Transverse colon (tissue), 4 donors: ENCODE data around the gene RERE. TPM values are rescaled to one million over a fixed set of nuclear protein-coding genes. Genes with fewer than 3 reads are reported as not detected.

Experiments
- DNase-seq: peaks from one replicate; pipeline ENCODE4 v3.0.0-alpha.2; 2019
- H3K27ac ChIP-seq, 4 donors: fragments of 200-600 bp; sonication (generic); 2 replicates each; pipeline ENCODE4 v1.5.1; 2016 to 2018; ENCODE audit warnings: inconsistent platforms in 4 of 4
- H3K27me3 ChIP-seq: fragments of 200-600 bp; sonication (generic); 2 replicates; pipeline ENCODE4 v1.5.1; 2017; ENCODE audit warnings: inconsistent platforms
- H3K36me3 ChIP-seq, 4 donors: fragments of 200-600 bp; sonication (generic); 2 replicates each; pipeline ENCODE4 v1.5.1; 2017 to 2019; ENCODE audit warnings: inconsistent platforms in 4 of 4
- H3K4me1 ChIP-seq, 4 donors: fragments of 200-600 bp; sonication (generic); 2 replicates each; pipeline ENCODE4 v1.5.1; 2017 to 2020; ENCODE audit warnings: inconsistent platforms in 4 of 4
- H3K4me3 ChIP-seq, 4 donors: fragments of 200-600 bp; sonication (generic); 1 replicate in 1 of 4; 2 replicates in 3 of 4; pipeline versions ENCODE4 v1.5.1 to v1.6.1; 2017 to 2019; ENCODE audit warnings: inconsistent platforms in 4 of 4
- H3K9me3 ChIP-seq, 2 donors: fragments of 200-600 bp; sonication (generic); 2 replicates each; pipeline ENCODE4 v1.5.1; 2017 to 2019; ENCODE audit warnings: inconsistent platforms in 2 of 2
- CTCF ChIP-seq, 5 experiments: fragments of 200-600 bp in 3 of 5; fragments of 450-650 bp in 2 of 5; sonication (generic) in 3 of 5; IDR thresholded peaks; 1 replicate in 2 of 5; 2 replicates in 3 of 5; pipeline ENCODE4 v1.5.1; 2016 to 2017; ENCODE audit warnings: antibody characterized with exemption in 5 of 5, inconsistent platforms in 3 of 5, mild to moderate bottlenecking in 2 of 5, moderate library complexity in 1 of 5
- EP300 ChIP-seq: sonication (generic); formaldehyde crosslinking; IDR thresholded peaks from one replicate; pipeline ENCODE4 v1.6.1; 2017; ENCODE audit warnings: antibody characterized with exemption, low read depth
- POLR2A ChIP-seq: fragments of 450-650 bp; IDR thresholded peaks from one replicate; pipeline ENCODE4 v1.6.1; 2016; ENCODE audit warnings: antibody characterized with exemption, mild to moderate bottlenecking, moderate library complexity
- POLR2AphosphoS5 ChIP-seq, 3 donors: sonication (generic); formaldehyde crosslinking; IDR thresholded peaks; one replicate each; pipeline ENCODE4 v1.6.1; 2016; ENCODE audit warnings: antibody characterized with exemption in 3 of 3
- WGBS, 2 donors: methylation state at CpG; one replicate each; pipeline ENCODE4 v1.1.5; 2018; ENCODE audit warnings: low coverage in 1 of 2; 5-methylcytosine and 5-hydroxymethylcytosine counted together
- in situ Hi-C, 4 donors: fragments of 200-750 bp; cut with MboI; loops; one replicate each; pipeline versions ENCODE4 v1.15.0 to v1.15.1; 2017; ENCODE audit warnings: low sequenced_read_pairs in 3 of 4, low pct_ligation_motif_present in 1 of 4, low pct_unique_long_range_greater_than_20kb in 1 of 4
- intact Hi-C: fragments of 100-400 bp; cut with DNase I; formaldehyde crosslinking; loops from one replicate; pipeline ENCODE4 v1.15.1; 2023; ENCODE audit warnings: low total_unique reads
- total RNA-seq, 4 donors: library from RNA; depleted of rRNA; stranded (reverse); fragments of >200 nt; gene quantifications; one replicate each; pipeline ENCODE4 v1.1.0, GENCODE V29; 2016

The RERE gene
- total RNA-seq, 4 donors from 2014 or later, result 80.3 to 657 (median 105) TPM

DNA sequence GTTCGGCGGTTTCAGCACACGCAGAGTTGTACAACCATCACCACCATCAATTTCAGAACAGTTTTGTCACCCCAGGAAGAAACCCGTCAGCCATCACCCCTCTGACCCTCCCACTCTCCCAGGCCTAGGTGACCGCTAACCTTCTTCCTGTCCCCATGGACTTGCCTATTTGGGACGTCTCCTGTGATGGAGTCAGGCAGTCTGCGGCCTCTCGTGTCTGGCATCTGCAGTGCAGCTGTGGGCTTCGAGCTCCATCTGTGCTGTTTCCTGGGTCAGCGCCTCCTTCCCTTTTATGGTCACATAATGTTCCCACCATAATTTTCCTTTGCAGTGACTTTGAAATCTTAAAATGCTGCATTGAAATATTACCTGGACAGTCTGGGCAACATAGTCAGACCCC is 475.1 kb downstream of the RERE start:
- no peak for DNase-seq
- Histone ChIP-seq H3K4me1 (peaks cover 9 to 14% (median 12%) of the 10 kb centered on the region in 4 donors), H3K9me3 (no peaks in the 10 kb centered on the region), H3K36me3 (no peaks in the 10 kb centered on the region), H3K27me3 (no peaks in the 10 kb centered on the region), H3K27ac (peak overlapping the region; percentile 75 to 87 (median 80)), H3K4me3 (no peak overlapping the region)
- 74 to 90% methylated on average over 2 to 10 of the region's 10 CpGs for WGBS, 2 donors
- intact Hi-C loops (no loop called here), in situ Hi-C loops (loop anchor here in 2 of 4 donors (10.0 kb wide), 2 partner anchors 328 to 358 kb away; no protein-coding TSS in a partner anchor)
- TF ChIP-seq POLR2AphosphoS5 (IDR thresholded peaks at IDR 0.05) (no peak), POLR2A (no peak), CTCF (IDR thresholded peaks at IDR 0.05) (no peak), EP300 (no peak)

- in situ Hi-C loops (loop anchor here in 2 of 4 donors (10.0 kb wide), 2 partner anchors 326 to 356 kb away; no protein-coding TSS in a partner anchor), intact Hi-C loops (no loop called here)
- Histone ChIP-seq H3K36me3 (no peaks in the 10 kb centered on the region), H3K27ac (no peak overlapping the region), H3K27me3 (no peaks in the 10 kb centered on the region), H3K9me3 (no peaks in the 10 kb centered on the region), H3K4me3 (no peak overlapping the region), H3K4me1 (peaks cover 9 to 14% (median 12%) of the 10 kb centered on the region in 4 donors)
- DNase-seq, result no peak
- WGBS, 2 donors, result 59 to 72% methylated on average over 4 to 6 of the region's 6 CpGs
- TF ChIP-seq POLR2AphosphoS5 (IDR thresholded peaks at IDR 0.05) (no peak), POLR2A (no peak), CTCF (IDR thresholded peaks at IDR 0.05) (no peak), EP300 (no peak)
Measured at GRCh38 chr1:8340448-8340847, 477.0 kb downstream of the RERE start.

- H3K4me1 ChIP-seq, result peaks cover 9 to 14% (median 12%) of the 10 kb centered on the region in 4 donors
- TF ChIP-seq POLR2A (no peak), CTCF (IDR thresholded peaks at IDR 0.05) (no peak), POLR2AphosphoS5 (IDR thresholded peaks at IDR 0.05) (no peak), EP300 (no peak)
- intact Hi-C loops, result no loop called here
- no peaks in the 10 kb centered on the region for H3K27me3 ChIP-seq
- in situ Hi-C loops, result no loop called here
- 88 to 93% methylated on average over 10 to 13 of the region's 13 CpGs for WGBS, 2 donors
- no peak overlapping the region for H3K27ac ChIP-seq
- no peaks in the 10 kb centered on the region for H3K9me3 ChIP-seq
- H3K36me3 ChIP-seq, result no peaks in the 10 kb centered on the region
- DNase-seq, result no peak
- no peak overlapping the region for H3K4me3 ChIP-seq
Measured at GRCh38 chr1:8339203-8339600, 478.2 kb downstream of the RERE start.

DNA sequence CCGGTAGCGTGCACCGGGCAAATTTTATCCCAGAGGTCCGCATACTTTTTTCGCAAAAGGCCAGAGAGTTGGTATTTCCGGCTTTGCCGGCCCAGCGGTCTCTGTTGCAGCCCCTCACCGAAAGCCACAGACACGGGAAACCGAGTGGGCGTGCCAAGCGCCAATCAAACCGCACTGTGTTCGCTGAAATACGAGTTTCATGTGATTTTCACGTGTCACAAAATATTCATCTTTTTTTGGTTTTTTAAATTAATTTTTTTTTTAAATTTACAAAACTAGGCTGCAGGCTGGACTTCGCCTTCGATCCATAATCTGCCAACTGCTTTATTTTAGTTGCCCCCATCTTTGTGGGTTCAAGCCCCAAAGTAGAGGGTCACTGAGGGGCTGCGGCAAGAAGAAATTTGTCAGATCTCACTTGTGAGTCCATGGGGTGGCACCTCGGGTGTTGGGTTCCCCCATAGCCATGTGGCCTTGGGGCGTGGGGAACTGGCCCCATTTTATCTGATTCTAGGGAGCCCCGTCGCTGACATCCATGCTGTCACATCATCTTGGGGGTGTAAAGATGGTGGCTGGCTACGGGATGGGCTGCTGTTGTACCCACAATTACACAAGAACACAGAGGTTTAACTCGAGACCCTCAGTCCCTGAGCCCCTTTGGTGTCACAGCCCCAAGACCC is 478.8 kb downstream of the RERE start:
- no peaks in the 10 kb centered on the region for H3K36me3 ChIP-seq
- no peak for DNase-seq
- H3K27ac ChIP-seq, result no peak overlapping the region
- in situ Hi-C loops, result no loop called here
- intact Hi-C loops, result no loop called here
- TF ChIP-seq CTCF (IDR thresholded peaks at IDR 0.05), result no peak
- TF ChIP-seq POLR2A, result no peak
- TF ChIP-seq POLR2AphosphoS5 (IDR thresholded peaks at IDR 0.05), result no peak
- TF ChIP-seq EP300, result no peak
- no peaks in the 10 kb centered on the region for H3K9me3 ChIP-seq
- H3K4me3 ChIP-seq, result no peak overlapping the region
- peaks cover 7 to 9% (median 8%) of the 10 kb centered on the region in 4 donors for H3K4me1 ChIP-seq
- 95% methylated on average over 16 to 26 of the region's 26 CpGs for WGBS, 2 donors
- H3K27me3 ChIP-seq, result no peaks in the 10 kb centered on the region
